HL-60 (cell line): Measurements from ENCODE around the gene JAK1.

Experiments used
- GABPA ChIP-seq: IDR thresholded peaks from 2 replicates; pipeline ENCODE4 v1.6.1; 2012; ENCODE audit warnings: low read depth
- POLR2AphosphoS5 ChIP-seq: IDR thresholded peaks from 2 replicates; pipeline ENCODE4 v1.6.1; 2012; ENCODE audit warnings: low read depth
- SPI1 ChIP-seq: IDR thresholded peaks from 2 replicates; pipeline ENCODE4 v1.6.1; 2012; ENCODE audit warnings: low read depth, mild to moderate bottlenecking, borderline replicate concordance
- TF ChIP-seq, protein P1 (sequence below): IDR thresholded peaks from one replicate; pipeline ENCODE4 v1.5.1; 2011; ENCODE audit warnings: low read length, control low read depth, inconsistent platforms; ENCODE audit not compliant: insufficient read depth
- TF ChIP-seq, protein P2 (sequence below): IDR thresholded peaks from 2 replicates; pipeline ENCODE4 v1.6.1; 2012; ENCODE audit warnings: low read depth; ENCODE audit not compliant: insufficient replicate concordance

DNA sequence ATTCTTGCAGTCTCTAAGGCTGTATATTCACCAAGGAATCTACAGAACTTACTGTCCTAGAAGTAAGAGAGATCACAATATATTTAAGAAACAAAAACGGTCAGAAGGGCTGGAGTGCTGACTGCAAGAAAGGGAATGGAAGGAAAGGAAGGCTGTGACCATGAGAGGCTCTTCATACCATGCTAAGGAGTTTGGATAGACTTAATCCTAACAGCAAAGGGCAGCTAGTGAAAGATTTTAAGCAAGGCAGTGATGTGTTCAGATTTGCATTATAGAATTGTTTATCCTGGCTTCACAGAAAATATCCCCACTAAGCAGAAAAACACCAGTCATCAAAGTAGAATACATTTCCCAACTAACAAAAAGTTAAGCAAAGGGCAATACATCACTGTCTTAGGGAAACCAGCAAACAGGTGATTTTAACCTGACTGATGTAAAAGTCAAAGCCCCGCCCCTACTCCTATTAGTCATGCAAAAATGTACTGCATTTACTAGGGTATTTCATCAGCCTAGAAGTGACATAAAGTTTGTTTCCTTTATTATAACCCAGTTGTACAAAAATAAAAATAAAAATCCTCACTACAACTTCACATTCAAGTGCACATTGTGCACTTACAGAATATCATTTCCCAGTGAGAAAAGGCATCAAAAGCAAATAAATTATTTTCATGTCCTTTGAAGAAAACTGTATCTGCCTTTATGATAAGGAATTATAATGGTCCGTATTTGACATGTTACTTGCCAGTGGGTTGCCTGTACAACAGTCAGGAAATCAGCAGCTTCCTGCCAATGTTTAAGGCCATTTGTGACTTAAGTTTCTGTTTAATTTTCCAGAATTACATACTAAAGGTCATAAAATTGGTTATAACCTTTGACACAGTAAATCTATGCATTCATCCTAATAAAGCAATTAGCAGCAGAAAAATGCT is 17.2 kb downstream of the JAK1 start:
- TF ChIP-seq, protein P1, sequence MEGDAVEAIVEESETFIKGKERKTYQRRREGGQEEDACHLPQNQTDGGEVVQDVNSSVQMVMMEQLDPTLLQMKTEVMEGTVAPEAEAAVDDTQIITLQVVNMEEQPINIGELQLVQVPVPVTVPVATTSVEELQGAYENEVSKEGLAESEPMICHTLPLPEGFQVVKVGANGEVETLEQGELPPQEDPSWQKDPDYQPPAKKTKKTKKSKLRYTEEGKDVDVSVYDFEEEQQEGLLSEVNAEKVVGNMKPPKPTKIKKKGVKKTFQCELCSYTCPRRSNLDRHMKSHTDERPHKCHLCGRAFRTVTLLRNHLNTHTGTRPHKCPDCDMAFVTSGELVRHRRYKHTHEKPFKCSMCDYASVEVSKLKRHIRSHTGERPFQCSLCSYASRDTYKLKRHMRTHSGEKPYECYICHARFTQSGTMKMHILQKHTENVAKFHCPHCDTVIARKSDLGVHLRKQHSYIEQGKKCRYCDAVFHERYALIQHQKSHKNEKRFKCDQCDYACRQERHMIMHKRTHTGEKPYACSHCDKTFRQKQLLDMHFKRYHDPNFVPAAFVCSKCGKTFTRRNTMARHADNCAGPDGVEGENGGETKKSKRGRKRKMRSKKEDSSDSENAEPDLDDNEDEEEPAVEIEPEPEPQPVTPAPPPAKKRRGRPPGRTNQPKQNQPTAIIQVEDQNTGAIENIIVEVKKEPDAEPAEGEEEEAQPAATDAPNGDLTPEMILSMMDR, result no peak
- TF ChIP-seq POLR2AphosphoS5 (no peak), SPI1 (no peak), GABPA (no peak)
- TF ChIP-seq, protein P2, sequence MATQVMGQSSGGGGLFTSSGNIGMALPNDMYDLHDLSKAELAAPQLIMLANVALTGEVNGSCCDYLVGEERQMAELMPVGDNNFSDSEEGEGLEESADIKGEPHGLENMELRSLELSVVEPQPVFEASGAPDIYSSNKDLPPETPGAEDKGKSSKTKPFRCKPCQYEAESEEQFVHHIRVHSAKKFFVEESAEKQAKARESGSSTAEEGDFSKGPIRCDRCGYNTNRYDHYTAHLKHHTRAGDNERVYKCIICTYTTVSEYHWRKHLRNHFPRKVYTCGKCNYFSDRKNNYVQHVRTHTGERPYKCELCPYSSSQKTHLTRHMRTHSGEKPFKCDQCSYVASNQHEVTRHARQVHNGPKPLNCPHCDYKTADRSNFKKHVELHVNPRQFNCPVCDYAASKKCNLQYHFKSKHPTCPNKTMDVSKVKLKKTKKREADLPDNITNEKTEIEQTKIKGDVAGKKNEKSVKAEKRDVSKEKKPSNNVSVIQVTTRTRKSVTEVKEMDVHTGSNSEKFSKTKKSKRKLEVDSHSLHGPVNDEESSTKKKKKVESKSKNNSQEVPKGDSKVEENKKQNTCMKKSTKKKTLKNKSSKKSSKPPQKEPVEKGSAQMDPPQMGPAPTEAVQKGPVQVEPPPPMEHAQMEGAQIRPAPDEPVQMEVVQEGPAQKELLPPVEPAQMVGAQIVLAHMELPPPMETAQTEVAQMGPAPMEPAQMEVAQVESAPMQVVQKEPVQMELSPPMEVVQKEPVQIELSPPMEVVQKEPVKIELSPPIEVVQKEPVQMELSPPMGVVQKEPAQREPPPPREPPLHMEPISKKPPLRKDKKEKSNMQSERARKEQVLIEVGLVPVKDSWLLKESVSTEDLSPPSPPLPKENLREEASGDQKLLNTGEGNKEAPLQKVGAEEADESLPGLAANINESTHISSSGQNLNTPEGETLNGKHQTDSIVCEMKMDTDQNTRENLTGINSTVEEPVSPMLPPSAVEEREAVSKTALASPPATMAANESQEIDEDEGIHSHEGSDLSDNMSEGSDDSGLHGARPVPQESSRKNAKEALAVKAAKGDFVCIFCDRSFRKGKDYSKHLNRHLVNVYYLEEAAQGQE, result no peak
